ENCODE measurements around the gene M1AP. TPM values are rescaled to one million over a fixed set of nuclear protein-coding genes. Genes with fewer than 3 reads are reported as not detected.

Gene M1AP
- total RNA-seq, 1 experiment from 2014 or later = not detected

DNA sequence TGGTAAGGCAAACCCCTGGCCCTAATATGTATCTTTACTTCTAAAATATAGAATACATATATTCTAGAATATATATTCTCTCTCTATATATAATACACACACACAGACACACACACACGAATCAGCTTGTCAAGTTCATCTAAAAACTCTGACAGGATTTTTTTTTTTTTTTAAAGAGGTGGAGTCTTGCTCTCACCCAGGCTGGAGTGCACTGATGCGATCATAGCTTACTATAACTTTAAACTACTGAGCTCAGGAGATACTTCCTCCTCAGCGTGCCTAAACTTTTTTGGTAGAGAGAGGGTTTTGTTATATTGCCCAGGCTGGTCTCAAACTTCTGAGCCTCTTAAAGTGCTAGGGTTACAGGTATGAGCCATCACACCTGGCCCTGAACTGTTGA is 48.5 kb downstream of the M1AP start:
- Mint-ChIP-seq H3K4me1 (ENCODE audit: low read depth, unreplicated experiment) (no peaks in the 10 kb centered on the region), H3K27me3 (ENCODE audit: insufficient read depth, unreplicated experiment) (peaks cover 25% of the 10 kb centered on the region), H3K27ac (ENCODE audit: unreplicated experiment) (no peak overlapping the region), H3K36me3 (ENCODE audit: insufficient read depth, unreplicated experiment) (no peaks in the 10 kb centered on the region), H3K9me3 (ENCODE audit: unreplicated experiment) (no peaks in the 10 kb centered on the region), H3K4me3 (ENCODE audit: unreplicated experiment) (no peak overlapping the region)
- TF ChIP-seq, protein P1, sequence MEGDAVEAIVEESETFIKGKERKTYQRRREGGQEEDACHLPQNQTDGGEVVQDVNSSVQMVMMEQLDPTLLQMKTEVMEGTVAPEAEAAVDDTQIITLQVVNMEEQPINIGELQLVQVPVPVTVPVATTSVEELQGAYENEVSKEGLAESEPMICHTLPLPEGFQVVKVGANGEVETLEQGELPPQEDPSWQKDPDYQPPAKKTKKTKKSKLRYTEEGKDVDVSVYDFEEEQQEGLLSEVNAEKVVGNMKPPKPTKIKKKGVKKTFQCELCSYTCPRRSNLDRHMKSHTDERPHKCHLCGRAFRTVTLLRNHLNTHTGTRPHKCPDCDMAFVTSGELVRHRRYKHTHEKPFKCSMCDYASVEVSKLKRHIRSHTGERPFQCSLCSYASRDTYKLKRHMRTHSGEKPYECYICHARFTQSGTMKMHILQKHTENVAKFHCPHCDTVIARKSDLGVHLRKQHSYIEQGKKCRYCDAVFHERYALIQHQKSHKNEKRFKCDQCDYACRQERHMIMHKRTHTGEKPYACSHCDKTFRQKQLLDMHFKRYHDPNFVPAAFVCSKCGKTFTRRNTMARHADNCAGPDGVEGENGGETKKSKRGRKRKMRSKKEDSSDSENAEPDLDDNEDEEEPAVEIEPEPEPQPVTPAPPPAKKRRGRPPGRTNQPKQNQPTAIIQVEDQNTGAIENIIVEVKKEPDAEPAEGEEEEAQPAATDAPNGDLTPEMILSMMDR (IDR thresholded peaks at IDR 0.05; ENCODE audit: insufficient read depth in 1 of 2, low read depth in 1 of 2, low read length in 1 of 2, severe bottlenecking in 1 of 2, unreplicated experiment in 1 of 2) = no peak
- Histone ChIP-seq H3K4me3 (ENCODE audit: low read depth, low read length) (no peak overlapping the region), H3K9me3 (no peaks in the 10 kb centered on the region), H3K27me3 (replicated peaks; ENCODE audit: control insufficient read depth, insufficient read depth, low read length) (no peaks in the 10 kb centered on the region), H3K36me3 (ENCODE audit: control insufficient read depth, insufficient read depth, low read length) (no peaks in the 10 kb centered on the region), H3K4me1 (no peaks in the 10 kb centered on the region)
- DNase-seq = no peak
- CTCF ChIA-PET = no interaction called here
- BruUV-seq (replicated peaks) = no TSS peak
- intact Hi-C loops (cut with micrococcal nuclease; ENCODE audit: unreplicated experiment) = no loop called here
- POLR2A ChIA-PET = no interaction called here

DNA sequence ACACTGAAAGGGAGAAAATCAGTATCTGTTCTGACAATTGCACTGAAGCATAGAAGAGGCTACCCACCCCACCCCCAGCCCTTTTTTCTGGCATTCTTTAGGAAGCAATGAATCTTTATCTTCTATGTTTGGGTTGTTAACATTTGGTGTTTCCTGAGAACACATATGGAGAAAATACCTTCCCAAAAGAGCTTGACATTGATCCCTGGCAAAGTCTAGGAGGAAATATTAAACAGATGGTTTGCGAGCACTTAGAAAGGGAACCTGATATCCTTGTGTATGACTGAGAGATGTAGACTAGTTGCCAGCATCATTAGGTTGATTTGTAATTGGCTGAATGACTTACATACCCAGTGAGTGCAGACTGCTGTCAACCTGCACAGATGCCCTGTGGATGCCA is 50.7 kb downstream of the M1AP start:
- Histone ChIP-seq H3K36me3 (ENCODE audit: control insufficient read depth, insufficient read depth, low read length) (no peaks in the 10 kb centered on the region), H3K4me1 (0 out of 2 replicates have a peak, but pooled peaks cover 5% of the 10 kb centered on the region), H3K9me3 (no peaks in the 10 kb centered on the region), H3K4me3 (ENCODE audit: low read depth, low read length) (no peak overlapping the region), H3K27me3 (replicated peaks; ENCODE audit: control insufficient read depth, insufficient read depth, low read length) (no peaks in the 10 kb centered on the region)
- no peaks in the 10 kb centered on the region for H3K9me3 Mint-ChIP-seq (ENCODE audit: unreplicated experiment)
- intact Hi-C loops (cut with micrococcal nuclease; ENCODE audit: unreplicated experiment) = no loop called here
- no peak for DNase-seq
- no peak overlapping the region for H3K27ac Mint-ChIP-seq (ENCODE audit: unreplicated experiment)
- peaks cover 9% of the 10 kb centered on the region for H3K4me1 Mint-ChIP-seq (ENCODE audit: low read depth, unreplicated experiment)
- ChIA-PET CTCF (interaction anchor here (1.1 kb wide), 1 partner anchor 12 kb away, joined by 4 read pairs; no protein-coding TSS in a partner anchor), POLR2A (no interaction called here)
- H3K27me3 Mint-ChIP-seq (ENCODE audit: insufficient read depth, unreplicated experiment) = peaks cover 21% of the 10 kb centered on the region
- H3K36me3 Mint-ChIP-seq (ENCODE audit: insufficient read depth, unreplicated experiment) = no peaks in the 10 kb centered on the region
- BruUV-seq (replicated peaks) = no TSS peak
- H3K4me3 Mint-ChIP-seq (ENCODE audit: unreplicated experiment) = no peak overlapping the region
- TF ChIP-seq, protein P1 (IDR thresholded peaks at IDR 0.05; ENCODE audit: insufficient read depth in 1 of 2, low read depth in 1 of 2, low read length in 1 of 2, severe bottlenecking in 1 of 2, unreplicated experiment in 1 of 2) = no peak

DNA sequence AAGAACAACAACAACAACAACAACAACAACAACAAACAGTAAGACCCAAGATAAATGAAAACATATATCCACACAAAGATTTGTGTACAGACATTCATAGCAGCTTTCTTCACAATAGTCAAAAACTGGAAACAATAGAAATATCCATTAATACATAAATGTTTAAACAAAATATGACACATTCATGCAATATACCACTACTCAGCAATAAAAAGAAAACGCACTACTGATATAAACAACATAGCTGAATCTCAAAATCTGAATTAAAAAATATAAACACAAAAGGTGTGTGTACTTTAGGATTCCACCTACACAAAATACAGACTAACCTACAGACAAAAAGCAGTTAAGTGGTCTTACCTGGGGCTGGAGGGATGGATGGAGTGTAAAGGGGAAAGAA is 51.5 kb downstream of the M1AP start:
- TF ChIP-seq, protein P1 (IDR thresholded peaks at IDR 0.05; ENCODE audit: insufficient read depth in 1 of 2, low read depth in 1 of 2, low read length in 1 of 2, severe bottlenecking in 1 of 2, unreplicated experiment in 1 of 2) = no peak
- no peaks in the 10 kb centered on the region for H3K27me3 ChIP-seq (replicated peaks; ENCODE audit: control insufficient read depth, insufficient read depth, low read length)
- ChIA-PET POLR2A (no interaction called here), CTCF (no interaction called here)
- Mint-ChIP-seq H3K27ac (ENCODE audit: unreplicated experiment) (no peak overlapping the region), H3K27me3 (ENCODE audit: insufficient read depth, unreplicated experiment) (peaks cover 20% of the 10 kb centered on the region), H3K9me3 (ENCODE audit: unreplicated experiment) (no peaks in the 10 kb centered on the region), H3K36me3 (ENCODE audit: insufficient read depth, unreplicated experiment) (no peaks in the 10 kb centered on the region), H3K4me1 (ENCODE audit: low read depth, unreplicated experiment) (peaks cover 9% of the 10 kb centered on the region), H3K4me3 (ENCODE audit: unreplicated experiment) (no peak overlapping the region)
- H3K9me3 ChIP-seq = no peaks in the 10 kb centered on the region
- no peaks in the 10 kb centered on the region for H3K36me3 ChIP-seq (ENCODE audit: control insufficient read depth, insufficient read depth, low read length)
- 0 out of 2 replicates have a peak, but pooled peaks cover 5% of the 10 kb centered on the region for H3K4me1 ChIP-seq
- no TSS peak for BruUV-seq (replicated peaks)
- intact Hi-C loops (cut with micrococcal nuclease; ENCODE audit: unreplicated experiment) = no loop called here
- H3K4me3 ChIP-seq (ENCODE audit: low read depth, low read length) = no peak overlapping the region
- DNase-seq = no peak
